Tibial nerve (tissue), 4 donors: ENCODE measurements around the gene NFE2L3.

ENCODE experiments used
- CTCF ChIP-seq, 5 experiments: fragments of 200-600 bp in 3 of 5; fragments of 450-650 bp in 2 of 5; sonication (generic) in 3 of 5; IDR thresholded peaks; one replicate each; pipeline ENCODE4 v1.5.1; 2016 to 2019; ENCODE audit warnings: antibody characterized with exemption in 5 of 5, mild to moderate bottlenecking in 3 of 5, moderate library complexity in 2 of 5
- EP300 ChIP-seq, 2 donors: sonication (generic); formaldehyde crosslinking; IDR thresholded peaks; one replicate each; pipeline ENCODE4 v1.6.1; 2017; ENCODE audit warnings: antibody characterized with exemption in 2 of 2, mild to moderate bottlenecking in 1 of 2
- POLR2A ChIP-seq, 2 donors: fragments of 450-650 bp; IDR thresholded peaks; one replicate each; pipeline ENCODE4 v1.6.1; 2017; ENCODE audit warnings: antibody characterized with exemption in 2 of 2, mild to moderate bottlenecking in 2 of 2, moderate library complexity in 2 of 2

GRCh38 chr7:26151650-26151952, 397 bp upstream of the NFE2L3 start:
- TF ChIP-seq POLR2A (IDR thresholded peaks at IDR 0.05) (no peak), CTCF (IDR thresholded peaks at IDR 0.05) (no peak), EP300 (IDR thresholded peaks at IDR 0.05) (no peak)
